GM21529 (cell line): Measurements from ENCODE around the gene TSPAN4.
A peak's percentile ranks its signal among the peaks of the same experiment; 100 is the strongest.

Experiments used
- ATAC-seq: cut with Tn5 transposase; IDR thresholded peaks from one replicate; pipeline ENCODE4 v1.9.1; 2021; ENCODE audit not compliant: unreplicated experiment

Gene TSPAN4

DNA sequence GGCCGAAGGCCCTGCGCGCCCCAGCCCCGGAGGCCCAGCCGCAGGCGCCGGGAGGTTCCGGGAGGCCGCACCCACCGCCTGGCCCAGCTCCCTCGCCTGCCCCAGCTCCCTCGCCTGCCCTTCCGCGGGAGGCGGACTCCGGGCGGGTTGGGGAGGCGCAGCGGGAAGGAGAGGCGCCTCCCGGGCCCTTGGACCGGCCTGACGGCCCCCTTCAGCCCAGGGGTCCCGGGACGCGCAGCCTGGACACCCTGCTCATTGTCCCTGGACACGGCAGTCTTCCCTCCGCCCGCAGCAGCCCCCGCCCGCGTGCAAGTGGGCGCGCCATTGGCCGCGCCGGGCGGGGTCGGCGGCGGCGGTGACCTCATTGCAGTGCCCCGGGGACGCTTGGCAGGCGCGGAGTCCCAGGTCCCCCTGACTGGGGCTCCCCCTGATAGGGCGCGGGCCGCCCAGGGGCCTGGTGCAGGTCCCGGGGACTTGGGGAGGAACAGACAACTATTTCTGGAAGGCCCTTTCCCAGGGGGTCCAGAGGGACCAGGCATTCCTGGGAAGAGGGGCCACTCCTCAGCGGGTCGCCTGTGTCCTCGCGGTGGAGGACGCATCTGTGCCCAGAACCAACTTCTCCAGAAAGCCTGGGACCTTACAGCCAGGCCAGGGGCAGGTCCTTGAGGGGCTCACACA is 9.4 kb upstream of the TSPAN4 start:
- peak; percentile 24 for ATAC-seq

DNA sequence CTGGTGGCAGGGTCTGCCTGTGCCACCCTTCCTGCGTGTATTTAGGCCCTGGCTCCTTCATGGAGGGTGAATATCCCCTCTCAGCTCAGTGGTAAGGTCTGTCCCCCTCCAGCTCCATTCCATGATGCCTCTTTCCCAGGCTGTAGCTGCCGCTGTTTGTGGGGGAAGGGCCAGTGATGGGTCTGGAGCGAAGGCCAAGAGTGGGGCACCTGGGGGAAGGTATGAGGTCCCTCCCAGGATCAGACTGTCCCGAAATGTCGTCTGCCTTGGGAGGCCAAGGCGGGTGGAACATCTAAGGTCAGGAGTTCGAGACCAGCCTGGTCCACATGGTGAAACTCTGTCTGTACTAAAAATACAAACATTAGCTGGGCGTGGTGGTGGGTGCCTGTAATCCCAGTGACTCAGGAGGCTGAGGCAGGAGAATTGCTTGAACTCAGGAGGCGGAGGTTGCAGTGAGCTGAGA is 8.8 kb upstream of the TSPAN4 start:
- ATAC-seq = no peak

DNA sequence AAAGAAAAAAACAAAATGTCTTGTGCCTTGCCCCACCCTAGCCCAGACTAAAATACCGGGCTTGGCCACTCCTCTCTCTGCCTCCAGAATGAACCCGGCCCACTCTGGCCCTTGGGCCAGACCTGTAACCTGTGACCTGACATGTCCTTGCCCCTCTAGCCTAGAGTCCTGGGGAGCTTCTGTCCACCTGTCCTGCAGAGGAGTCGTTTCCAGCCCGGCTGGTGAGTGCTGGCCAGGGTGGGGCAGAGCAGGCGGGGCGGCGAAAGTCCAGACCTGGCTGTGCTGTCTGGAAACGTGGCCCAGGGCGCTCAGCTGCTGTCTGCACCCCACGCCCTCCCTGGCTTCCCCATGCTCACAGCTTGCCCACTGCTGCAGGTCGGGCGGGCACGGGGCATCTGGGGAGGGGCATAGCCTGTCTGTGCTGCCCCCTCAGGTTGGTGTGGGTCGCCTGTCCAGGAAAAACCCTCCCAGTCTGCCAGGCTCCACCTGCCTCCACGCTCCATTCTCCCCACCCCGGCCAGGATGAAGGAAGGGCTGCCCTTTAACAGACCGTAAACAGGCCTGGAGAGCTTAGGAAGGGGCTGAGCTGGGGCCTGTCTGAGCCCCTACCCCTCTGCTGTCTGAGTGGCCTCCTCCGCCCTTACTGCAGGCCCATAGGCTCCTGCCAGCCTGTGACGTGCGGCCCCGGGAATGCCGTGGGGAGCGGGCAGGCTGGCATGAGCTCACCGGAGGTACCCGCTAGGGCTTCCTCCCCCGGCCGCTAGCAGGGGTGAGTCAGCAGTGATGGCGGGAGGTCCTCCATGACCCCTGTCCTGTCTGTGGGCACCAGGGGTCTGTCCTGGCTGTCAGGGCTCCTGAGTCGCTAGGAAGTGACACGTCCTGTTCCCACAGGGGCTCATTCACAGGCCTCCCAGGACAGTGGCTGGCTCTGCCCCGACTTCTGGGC is 8.0 kb upstream of the TSPAN4 start:
- ATAC-seq = no peak

DNA sequence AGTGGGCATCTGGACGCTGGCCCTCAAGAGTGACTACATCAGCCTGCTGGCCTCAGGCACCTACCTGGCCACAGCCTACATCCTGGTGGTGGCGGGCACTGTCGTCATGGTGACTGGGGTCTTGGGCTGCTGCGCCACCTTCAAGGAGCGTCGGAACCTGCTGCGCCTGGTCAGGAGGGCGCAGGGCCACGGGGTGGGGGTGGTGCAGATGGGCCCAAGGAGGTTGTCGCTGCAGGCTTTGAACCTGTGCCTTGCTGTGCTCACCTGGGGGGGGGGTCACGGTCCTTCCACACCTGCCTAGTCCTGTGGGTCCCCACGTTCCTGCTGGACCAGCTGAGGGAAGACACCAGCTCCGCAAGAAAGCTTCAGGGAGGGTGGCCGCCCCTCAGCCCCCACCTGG is 6.4 kb upstream of the TSPAN4 start:
- no peak for ATAC-seq

DNA sequence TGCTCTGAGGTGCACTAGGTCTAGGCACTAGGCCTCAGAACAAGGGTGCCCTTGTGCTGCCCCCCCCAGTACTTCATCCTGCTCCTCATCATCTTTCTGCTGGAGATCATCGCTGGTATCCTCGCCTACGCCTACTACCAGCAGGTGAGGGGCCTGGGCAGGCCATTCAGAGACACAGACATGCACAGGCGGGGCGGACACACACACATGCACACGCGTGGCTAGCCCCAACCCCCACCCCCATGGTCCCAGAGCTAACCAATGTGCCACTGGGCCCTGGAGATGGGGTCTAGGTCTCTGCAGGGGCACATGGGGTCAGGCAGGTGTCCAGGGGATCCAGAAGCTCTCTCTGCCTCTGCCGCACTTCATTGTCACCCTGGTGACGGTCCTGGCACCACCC is 6.0 kb upstream of the TSPAN4 start:
- ATAC-seq = no peak

DNA sequence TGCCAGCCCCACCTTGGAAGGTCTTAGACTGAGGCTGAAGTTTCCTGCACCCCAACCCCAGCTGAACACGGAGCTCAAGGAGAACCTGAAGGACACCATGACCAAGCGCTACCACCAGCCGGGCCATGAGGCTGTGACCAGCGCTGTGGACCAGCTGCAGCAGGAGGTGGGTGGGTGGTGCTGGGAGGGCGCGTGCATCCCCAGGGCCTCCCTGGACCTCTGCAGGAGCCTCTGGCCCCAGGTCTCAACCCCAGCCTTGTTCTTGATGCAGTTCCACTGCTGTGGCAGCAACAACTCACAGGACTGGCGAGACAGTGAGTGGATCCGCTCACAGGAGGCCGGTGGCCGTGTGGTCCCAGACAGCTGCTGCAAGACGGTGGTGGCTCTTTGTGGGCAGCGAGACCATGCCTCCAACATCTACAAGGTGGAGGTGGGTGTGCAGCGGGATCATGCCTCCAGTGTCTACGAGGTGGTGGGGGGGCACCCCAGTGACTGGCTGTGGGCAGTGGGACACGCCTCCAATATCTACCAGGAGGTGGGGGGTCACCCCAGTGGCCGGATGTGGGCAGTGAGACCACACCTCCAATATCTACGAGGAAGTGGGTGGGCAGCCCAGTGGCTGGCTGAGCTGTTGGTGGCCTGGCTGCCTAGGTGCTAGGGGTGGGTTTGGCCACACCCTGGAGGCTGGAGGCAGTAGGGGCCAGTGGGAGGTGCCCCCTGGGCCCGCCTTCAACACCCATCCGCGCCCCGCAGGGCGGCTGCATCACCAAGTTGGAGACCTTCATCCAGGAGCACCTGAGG is 5.3 kb upstream of the TSPAN4 start:
- ATAC-seq = no peak

DNA sequence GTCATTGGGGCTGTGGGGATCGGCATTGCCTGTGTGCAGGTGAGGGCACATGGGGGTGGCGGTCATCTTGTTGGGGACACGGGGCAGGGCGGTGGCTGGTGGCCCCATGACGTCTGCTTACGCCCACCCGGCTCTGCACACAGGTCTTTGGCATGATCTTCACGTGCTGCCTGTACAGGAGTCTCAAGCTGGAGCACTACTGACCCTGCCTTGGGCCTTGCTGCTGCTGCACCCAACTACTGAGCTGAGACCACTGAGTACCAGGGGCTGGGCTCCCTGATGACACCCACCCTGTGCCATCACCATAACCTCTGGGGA is 4.7 kb upstream of the TSPAN4 start:
- no peak for ATAC-seq

DNA sequence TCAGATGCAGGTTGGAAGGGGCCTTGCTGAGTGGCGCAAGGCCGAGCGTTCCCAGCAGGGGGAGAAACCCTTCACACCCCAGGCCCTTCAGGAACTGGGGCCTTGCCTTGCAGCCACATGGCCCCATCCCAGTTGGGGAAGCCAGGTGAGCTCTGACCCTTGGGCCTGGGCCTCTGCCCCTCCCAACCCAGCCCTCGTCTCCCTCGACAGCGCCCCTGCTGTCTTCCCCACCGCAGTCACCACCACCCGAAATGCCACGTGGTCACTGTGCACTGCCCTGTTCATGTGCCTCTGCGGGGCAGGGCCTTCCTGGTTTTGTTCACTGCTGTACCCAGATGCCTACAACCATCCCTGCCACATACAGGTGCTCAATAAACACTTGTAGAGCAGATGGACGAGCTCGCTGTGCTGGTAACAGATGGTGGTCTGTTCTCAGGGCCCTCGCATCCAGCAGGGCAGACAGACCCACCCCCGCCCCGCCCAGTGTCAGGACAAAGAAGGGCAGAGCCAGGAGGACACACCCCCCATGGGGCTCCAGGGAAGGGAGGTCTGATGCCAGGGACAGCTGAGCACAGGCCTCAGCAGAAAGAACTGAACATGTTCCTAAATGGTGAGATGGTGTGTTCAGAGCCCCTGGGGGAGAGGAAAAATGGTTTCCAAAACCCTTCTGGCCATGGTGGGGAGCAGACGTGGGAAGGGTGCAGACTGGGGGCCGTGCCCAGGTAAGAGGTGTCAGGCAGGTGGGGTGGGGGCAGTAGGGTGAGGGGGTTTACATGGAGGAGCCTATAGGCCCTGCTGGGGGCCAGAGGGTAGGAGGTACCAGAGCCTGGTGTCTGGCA is 4.0 kb upstream of the TSPAN4 start:
- ATAC-seq = no peak

DNA sequence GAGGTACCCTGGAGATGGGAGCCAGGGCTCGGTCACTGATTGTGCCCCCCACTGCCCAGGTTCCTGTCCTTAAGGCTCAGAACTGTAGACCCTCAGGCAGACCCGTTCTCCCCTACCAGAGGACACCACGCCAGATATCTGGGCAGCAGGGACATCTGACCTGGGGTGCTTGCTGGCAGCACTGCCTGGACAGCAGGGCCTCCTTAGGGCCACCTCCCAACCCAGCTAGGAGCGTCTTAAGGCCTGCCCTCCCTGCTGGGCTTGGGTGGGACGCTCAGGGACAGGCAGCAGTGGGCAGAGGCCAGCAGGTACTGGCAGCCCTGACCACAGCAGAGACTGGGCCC is 3.4 kb upstream of the TSPAN4 start:
- no peak for ATAC-seq

DNA sequence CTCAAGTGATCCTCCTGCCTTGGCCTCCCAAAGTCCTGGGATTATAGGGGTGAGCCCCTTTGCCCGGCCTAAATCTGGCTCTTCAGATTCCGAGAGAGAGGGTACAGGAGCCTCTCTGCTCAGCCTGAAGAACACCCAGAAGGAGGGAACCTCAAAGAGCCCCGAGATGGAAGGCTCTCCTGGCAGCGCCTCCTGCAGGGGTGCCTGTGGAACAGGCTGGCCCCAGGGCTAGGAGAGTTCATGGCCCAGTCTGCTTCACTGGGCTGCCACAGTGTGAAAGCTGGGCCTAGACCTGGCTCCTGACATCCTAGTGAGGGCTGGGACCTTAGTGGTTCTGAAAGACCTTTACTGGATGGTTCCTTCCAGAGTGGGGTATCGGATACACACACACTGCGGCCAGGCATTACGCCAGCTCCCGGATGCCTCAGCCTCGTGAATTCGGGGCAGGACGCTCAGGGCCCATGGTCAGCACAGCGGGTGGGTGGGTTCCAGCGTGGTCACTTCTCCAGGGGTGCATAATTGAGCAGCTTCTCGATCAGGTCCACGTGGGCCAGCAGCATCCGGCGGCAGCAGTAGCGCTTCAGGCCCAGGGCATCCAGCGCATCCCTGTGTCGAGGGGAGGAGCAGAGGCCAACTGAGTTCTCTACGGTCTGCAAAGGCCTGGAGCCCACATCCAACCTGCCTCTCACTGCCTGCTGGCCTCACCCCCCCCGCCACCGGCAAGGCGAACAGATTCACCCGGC is 2.6 kb upstream of the TSPAN4 start:
- ATAC-seq = no peak

DNA sequence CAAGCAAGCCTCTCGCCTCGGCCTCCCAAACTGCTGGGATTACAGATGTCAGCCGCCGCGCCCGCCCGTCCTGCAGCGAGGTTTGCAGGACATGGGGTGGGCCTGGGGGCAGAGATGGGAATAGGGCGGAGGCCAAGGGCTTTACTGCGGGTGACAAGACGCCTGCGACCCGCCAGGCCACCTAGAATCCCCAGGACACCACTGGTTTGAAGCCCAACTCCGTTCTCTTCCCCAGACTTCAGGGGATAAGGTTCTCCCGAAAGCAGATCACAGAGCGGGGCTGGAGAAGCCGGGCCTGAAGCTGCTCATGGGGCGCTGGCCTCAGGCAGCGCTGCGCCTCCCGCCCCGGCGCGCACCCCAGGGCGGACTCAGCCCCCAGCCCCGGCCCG is 677 bp upstream of the TSPAN4 start:
- peak; percentile 29 for ATAC-seq

DNA sequence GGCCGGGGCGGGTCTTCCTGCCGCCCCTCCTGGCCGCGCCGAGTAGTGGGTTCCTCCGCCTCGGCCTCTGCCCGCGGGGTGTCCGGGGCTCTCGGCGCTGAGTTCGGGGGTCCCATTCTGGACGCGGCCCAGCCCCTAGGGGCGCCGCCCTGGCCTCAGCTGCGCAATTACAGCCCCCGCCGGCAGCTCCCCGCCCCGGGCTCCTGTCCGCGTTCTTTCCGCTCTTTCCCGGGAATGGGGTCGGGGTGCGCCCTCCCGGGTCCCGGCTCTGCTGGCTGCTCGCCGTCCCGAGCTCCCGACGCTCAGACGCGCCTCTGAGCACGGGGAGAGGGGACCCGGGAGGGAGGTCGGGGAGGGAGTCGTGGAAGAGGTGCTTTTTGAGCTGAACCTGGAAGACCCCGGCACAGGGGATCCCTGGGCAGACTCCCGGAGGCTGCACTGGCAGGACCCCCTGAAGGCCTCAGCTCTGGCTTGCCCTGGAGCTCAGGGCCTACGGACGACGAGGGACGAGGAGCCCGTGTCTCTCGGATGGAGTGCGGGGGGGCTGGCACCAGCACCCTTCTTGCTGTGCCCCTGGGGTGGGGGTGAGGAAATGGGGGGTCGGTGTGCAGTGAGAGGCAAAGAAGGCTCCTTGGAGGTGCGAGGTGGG is 558 bp downstream of the TSPAN4 start:
- no peak for ATAC-seq

DNA sequence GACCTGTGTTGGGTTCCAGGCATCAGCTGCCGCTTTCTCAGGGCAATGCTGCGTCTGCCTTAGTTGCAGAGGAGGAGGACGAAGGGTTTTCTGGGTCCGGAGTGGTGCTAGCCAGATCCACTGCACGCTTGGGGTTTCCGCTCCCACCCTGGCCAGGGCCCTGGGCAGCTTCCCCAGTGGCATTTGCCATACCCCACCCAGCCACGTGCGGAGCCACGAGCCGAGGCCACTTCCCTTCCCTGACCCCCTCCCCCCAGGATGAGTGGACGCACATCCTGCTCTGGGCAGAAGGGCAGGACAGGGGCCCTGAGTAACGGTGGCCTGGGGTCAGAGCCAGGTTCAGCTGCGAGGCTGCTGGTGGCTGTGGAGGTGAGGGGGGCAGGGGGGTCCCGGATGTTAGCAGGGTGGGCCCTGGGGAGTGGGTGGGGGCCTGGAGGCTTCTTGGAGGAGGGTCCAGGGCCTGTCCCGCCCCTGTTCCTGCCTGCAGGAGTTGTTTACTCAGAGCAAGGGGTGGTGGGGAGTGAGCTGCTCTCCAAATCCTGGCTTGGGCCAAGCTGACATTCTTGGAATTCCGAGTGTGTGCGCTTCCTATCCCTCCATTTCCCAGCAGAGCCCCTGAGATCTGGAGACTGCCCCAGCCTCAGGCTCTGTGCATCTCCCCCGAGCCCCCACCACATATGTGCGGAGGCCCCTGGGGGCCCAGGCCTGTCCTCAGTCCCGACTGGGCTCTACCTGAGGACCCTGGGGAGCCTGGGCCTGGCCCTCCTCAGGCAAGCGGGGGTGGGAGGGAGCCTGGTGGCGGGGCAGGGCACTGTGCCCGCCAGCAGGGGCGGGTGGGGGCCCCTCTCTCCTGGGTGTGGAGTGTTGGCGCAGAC is 1.4 kb downstream of the TSPAN4 start:
- no peak for ATAC-seq

DNA sequence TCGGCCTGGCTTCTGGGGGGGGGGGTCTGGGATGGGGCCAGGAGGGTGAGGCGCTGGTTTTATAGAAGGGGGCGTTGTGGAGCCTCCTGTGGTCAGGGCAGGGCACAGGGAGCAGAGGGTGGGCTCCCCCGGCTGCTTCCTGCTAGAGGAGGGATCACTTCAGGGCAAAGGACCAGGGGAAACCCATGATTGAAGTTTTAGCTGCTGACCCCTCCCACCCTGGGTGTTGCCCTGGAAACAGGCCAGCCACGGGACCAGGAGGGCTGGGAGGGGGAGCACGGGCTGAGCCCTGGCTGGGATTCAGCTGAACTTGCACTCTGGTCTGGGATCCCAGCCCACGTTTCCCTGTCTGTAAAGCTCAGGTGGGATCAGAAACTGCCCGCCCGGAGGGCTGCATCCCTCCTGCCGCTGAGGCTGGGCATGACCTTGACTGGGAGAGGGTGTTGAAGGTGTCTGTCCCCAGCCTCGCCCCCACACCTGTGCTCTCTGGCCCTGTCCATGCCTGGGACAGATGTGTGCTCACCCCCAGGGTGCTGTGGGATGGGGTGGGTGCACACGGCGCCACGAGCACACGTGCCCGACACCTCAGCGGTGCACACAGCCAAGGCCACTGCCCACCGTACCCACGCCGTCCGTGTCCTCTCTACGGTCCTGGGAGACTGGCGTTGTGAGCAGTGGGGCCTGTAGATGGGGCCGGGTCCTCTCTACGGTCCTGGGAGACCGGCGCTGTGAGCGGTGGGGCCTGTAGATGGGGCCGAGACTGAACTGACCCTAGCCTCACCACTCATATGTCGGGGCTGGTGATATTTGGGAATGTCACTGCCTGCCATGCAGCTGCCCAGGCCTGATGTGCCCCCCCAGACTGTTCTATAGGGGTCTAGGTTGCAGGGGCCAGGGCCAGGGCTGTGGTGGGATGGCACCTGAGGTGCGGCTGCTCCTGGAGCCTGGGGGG is 2.3 kb downstream of the TSPAN4 start:
- no peak for ATAC-seq

DNA sequence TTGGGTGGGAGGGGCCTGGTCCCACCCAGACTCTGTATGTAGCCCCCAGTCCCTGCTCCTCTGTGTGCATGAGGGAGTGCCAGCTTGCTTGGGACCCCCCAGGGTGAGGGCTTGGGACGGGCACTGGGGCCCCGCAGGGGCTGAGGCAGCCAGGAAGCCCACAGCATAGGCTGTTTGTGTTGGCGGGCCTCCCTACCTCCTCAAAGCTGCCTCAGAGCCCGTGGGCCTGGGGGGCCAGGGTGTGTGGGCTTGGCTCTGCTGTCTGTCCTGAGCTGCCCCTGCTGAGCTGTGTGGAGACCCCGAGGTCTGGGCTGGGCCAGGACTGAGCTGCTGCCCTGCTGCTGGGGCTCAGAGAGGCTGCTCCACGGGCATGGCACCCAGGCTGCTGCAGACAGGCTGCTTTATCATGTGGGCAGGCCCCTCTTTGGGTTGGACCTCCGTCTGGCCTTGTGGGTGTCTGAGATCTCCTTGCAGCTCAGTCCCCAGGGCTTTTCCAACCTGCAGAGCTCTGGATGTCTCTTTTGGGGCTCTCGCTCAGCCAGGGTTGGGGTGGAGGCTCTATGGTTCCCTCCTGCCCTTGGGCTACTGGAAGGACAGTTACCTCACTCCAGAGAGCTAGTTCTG is 3.3 kb downstream of the TSPAN4 start:
- no peak for ATAC-seq

DNA sequence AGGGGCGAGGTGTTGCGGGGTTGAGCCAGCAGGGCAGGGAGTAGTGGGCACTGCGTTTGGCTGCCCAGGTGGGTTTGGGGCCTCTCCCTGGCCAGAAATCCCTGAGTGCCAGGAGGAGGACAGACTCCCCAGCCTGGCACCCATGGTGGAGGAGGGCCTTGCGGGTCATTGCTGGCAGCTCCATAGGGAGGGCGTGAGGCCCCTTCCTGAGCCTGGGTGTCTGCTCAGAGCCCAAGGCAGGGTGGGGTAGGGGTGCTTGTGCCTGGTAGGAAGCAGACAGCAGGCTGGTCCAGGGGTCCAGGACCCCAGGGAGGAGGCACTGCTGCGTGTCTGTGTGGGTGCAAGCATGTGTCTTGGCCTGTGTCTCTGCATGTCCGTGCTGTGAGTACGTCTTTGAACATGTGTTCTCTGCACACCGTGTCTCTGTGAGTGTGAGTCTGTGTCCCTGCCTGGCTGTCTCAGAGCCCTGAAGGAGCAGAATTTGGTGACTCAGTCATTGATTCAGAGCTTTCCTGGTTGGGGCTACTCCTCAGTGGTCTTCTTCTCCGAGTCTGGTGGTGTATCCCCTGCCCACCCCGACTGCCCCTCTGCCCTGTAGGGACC is 3.9 kb downstream of the TSPAN4 start:
- no peak for ATAC-seq

DNA sequence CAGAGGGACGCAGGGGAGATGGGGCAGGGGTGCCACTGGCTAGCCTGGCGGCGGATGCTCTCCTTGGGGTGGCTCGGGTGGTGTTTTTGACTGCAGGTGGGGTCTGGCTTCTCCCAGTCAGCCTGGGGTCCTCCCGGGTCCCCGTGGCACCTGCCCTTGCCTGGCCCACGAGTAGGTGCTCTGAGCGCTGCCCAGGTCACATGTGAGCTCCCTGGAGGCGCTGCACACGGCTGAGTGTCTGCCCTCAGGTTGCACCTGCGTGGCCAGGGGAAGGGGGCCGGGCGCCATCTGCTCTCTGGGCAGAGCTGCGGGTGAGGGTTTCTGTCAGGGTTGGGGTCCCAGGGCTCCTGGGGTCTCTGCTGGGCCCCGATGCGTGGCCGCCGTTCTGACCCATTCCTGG is 5.2 kb downstream of the TSPAN4 start:
- no peak for ATAC-seq
